Keratinocyte (primary cell): ENCODE results near the gene GRM4.

Source experiments
- CTCF ChIP-seq, 3 experiments: IDR thresholded peaks in 1 of 3; conservative IDR thresholded peaks in 1 of 3; optimal IDR thresholded peaks in 1 of 3; 2 replicates in 2 of 3; 3 replicates in 1 of 3; pipeline versions ENCODE3 to v1.5.1; 2011; ENCODE audit warnings: low read length in 3 of 3, mild to moderate bottlenecking in 3 of 3, moderate library complexity in 2 of 3, control low read depth in 1 of 3, inconsistent platforms in 1 of 3; ENCODE audit not compliant: insufficient read depth in 2 of 3; ENCODE audit errors: extremely low read depth in 1 of 3
- EZH2 ChIP-seq: IDR thresholded peaks from one replicate; pipeline ENCODE4 v1.6.1; 2012; ENCODE audit warnings: inconsistent platforms, mild to moderate bottlenecking, low read length, moderate library complexity

GRCh38 chr6:33974030-33974429, 171.9 kb downstream of the GRM4 start:
- TF ChIP-seq EZH2 (no peak), CTCF (optimal IDR thresholded peaks at IDR 0.05 in 1 of 3, IDR thresholded peaks at IDR 0.05 in 1 of 3, conservative IDR thresholded peaks at IDR 0.05 in 1 of 3; ENCODE audit: extremely low read depth in 1 of 3, insufficient read depth in 2 of 3, low read length in 3 of 3) (no peak)
